Subcutaneous abdominal adipose tissue (tissue), 5 donors: Measurements from ENCODE around the gene RASA3.

Experiments
- H3K27ac ChIP-seq: one replicate; pipeline ENCODE4 v1.7.0; 2013; ENCODE audit warnings: low read depth, mild to moderate bottlenecking, inconsistent platforms, low read length, moderate library complexity
- H3K27me3 ChIP-seq, 5 donors: one replicate each; pipeline ENCODE4 v1.7.0; 2013; ENCODE audit warnings: low read length in 5 of 5, inconsistent platforms in 1 of 5; ENCODE audit not compliant: control insufficient read depth in 5 of 5, insufficient read depth in 4 of 5
- H3K36me3 ChIP-seq, 5 donors: one replicate each; pipeline ENCODE4 v1.7.0; 2013; ENCODE audit warnings: low read length in 5 of 5; ENCODE audit not compliant: control insufficient read depth in 5 of 5, insufficient read depth in 5 of 5
- H3K4me1 ChIP-seq, 5 donors: one replicate each; pipeline ENCODE4 v1.7.0; 2013; ENCODE audit warnings: low read length in 5 of 5, mild to moderate bottlenecking in 3 of 5, moderate library complexity in 1 of 5; ENCODE audit not compliant: control insufficient read depth in 5 of 5, insufficient read depth in 5 of 5
- H3K4me3 ChIP-seq, 5 donors: one replicate each; pipeline ENCODE4 v1.7.0; 2013; ENCODE audit warnings: low read length in 5 of 5, low read depth in 1 of 5
- H3K9ac ChIP-seq, 5 donors: one replicate each; pipeline ENCODE4 v1.7.0; 2013; ENCODE audit warnings: low read length in 5 of 5, mild to moderate bottlenecking in 4 of 5, moderate library complexity in 3 of 5
- H3K9me3 ChIP-seq, 5 donors: one replicate each; pipeline ENCODE4 v1.7.0; 2013; ENCODE audit warnings: low read length in 5 of 5; ENCODE audit not compliant: control insufficient read depth in 5 of 5
- donor health status: healthy.
- donor health status: healthy.
- donor health status: healthy.
- donor health status: healthy.
- donor health status: healthy.

The RASA3 gene

DNA sequence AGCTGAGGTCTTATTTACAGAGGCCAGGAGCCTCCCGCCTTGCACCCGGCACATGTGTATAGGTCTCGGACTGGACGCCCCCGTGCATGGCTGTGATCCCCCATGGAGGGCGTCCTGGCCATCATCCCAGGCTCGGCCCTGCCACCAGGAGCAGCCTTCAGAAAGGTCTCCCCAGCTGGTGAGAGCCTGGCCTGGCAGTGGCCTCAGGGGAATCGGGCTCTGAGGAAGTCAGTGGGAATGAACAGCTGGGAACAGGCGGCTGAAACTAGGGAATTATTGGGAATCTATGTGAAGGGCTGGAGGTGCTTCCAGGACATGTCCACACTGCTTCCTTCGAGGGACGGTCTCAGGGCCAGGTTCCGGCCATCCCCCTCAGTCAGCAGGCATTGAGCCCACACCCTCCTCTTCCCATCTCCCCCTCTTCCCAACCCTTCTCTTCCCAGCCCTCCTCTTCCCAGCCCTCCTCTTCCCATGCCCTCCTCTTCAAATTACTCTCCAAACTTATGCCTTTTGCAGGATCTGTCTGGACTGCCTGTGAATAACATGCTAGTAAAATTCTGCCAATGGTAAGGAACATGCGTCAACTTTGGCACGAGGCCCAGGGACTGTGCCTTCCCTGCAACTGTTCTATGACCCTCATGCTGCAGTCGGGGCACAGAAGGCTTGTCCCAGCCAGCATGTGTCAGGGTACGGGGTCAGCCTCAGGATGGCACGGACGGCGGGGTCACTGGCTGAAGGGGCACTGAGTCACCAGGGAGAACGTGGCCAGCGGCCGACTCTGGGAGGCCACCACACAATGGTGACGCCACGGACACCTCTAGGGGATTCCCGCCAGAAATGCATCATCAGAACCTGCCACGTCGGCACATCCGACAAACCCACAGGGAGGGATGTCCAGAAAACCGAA, 134.3 kb downstream of the RASA3 start:
- peak overlapping the region; percentile 78 for H3K27ac ChIP-seq
- H3K9ac ChIP-seq, result peak overlapping the region in 1 of 5 donors; percentile 35
- H3K27me3 ChIP-seq, result no peaks in the 10 kb centered on the region
- no peaks in the 10 kb centered on the region for H3K9me3 ChIP-seq
- peak overlapping the region in 2 of 5 donors; percentile 7 to 8 for H3K4me3 ChIP-seq
- H3K36me3 ChIP-seq, result peaks cover 0 to 70% (median 39%) of the 10 kb centered on the region in 5 donors
- H3K4me1 ChIP-seq, result peaks cover 5 to 56% (median 26%) of the 10 kb centered on the region in 5 donors

DNA sequence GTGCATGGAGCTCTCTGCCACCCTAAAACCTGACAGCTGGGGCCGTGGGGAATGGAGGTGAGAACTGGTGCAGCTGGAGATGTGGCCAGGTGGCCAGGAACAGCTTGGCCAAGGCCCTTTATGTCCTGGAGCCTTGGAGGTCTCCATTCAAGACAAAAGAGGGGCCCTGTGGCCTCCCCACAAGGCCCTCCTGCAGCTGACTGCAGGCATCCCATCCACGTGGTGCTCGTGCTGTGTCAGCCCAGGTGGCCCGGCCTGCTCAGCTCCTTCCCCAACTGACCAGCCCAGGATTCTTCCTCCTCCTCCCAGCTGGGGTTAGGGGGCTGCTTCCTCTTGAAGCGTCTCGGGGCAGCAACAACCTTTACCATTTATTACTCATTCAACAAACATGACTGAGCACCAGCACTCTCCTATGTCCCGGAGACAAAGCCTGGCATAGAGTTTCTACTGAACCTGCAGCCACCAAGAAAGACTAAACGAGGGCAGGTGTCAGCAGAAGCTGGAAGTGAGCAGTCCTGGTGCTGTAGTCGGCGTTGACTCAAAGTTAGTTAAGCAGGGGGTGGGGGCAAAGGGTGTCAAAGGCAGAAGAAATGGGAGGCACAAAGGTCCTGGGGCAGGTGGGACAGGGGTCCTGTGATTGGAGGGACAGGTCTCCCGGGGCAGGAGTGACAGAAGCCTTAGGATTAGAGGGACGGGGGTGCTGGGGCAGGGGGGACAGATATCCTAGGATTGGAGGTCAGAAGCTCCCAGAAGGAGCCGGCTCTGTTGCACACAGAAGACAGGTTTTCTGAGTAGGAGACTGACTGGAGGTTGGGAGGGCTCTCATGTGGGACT, 135.3 kb downstream of the RASA3 start:
- peak overlapping the region; percentile 78 for H3K27ac ChIP-seq
- H3K4me3 ChIP-seq, result no peak overlapping the region
- peaks cover 0 to 67% (median 35%) of the 10 kb centered on the region in 5 donors for H3K36me3 ChIP-seq
- H3K9ac ChIP-seq, result no peak overlapping the region
- H3K9me3 ChIP-seq, result no peaks in the 10 kb centered on the region
- H3K27me3 ChIP-seq, result no peaks in the 10 kb centered on the region
- peaks cover 5 to 64% (median 35%) of the 10 kb centered on the region in 5 donors for H3K4me1 ChIP-seq

DNA sequence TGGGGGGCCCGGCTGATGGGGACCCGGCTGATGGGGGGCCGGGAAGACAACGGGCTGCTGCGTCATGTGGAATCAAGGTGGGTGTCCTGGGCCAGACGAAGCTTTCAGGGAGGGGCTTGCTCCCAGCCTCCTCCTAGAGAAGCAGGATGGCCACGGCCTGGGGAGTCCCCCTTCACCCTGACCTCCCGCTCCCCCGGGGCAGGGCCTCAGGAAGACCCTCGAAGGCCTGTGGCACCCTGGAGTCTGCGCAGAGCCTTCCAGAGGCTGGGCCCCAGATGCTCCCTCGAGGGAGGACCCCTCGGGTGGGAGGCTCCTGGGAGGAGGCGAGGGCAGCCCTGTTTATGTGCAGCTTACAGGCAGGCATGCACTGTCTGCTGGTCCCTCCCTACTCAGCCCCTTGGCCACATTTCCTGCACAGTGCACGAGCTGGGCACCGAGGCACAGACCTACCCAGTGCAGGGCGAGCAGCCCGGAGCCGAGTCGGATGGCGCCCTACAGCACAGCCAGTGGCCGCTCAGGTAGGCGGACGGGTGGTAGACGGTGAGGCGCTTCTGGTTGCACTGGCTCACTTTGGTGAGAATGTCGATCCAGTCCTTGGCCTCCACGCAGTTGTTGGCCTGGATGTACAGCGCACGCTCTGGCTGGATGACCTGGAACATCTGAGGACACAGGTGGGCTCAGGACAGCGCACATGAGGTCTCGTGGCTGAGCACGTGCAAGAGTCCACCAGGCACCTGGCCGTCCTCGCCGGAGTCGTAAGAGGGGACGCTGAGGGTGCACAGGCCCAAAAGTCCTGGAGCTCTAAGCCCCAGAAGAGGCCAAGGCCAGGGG, 136.1 kb downstream of the RASA3 start:
- H3K9ac ChIP-seq, result no peak overlapping the region
- no peak overlapping the region for H3K27ac ChIP-seq
- H3K4me3 ChIP-seq, result no peak overlapping the region
- no peaks in the 10 kb centered on the region for H3K27me3 ChIP-seq
- H3K9me3 ChIP-seq, result no peaks in the 10 kb centered on the region
- peaks cover 0 to 67% (median 40%) of the 10 kb centered on the region in 5 donors for H3K36me3 ChIP-seq
- peaks cover 11 to 72% (median 43%) of the 10 kb centered on the region in 5 donors for H3K4me1 ChIP-seq

DNA sequence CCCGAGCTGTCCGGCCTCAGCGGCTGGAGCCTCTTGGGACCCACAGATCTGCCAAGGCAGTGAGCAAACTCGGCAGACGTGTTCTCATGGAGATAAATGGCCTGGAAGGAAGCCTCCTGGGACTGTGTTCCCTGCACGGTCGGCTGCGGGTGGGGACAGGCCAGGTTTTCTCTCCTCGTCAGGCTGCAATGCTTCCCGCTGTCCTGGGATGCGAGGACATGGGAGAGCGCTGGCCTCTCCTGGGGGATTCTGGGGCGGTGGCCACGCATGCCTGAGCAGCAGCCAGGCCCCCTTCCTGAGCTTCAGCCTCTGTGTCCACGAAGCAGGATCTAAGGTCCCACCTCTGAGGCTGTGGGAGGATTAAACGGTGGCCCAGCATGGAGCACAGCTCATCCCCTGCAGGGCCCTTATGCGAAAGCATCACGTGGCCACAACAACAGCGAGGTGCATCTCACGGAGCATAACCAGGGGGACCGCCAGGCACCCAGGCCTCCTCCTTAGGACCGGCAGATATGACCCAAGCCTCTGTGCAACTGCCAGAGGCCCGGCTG, 137.3 kb downstream of the RASA3 start:
- Histone ChIP-seq H3K4me3 (peak overlapping the region in 1 of 5 donors; percentile 5), H3K36me3 (peaks cover 0 to 66% (median 40%) of the 10 kb centered on the region in 5 donors), H3K4me1 (peaks cover 11 to 77% (median 52%) of the 10 kb centered on the region in 5 donors), H3K27ac (peak overlapping the region; percentile 40), H3K9me3 (no peaks in the 10 kb centered on the region), H3K9ac (no peak overlapping the region), H3K27me3 (no peaks in the 10 kb centered on the region)

DNA sequence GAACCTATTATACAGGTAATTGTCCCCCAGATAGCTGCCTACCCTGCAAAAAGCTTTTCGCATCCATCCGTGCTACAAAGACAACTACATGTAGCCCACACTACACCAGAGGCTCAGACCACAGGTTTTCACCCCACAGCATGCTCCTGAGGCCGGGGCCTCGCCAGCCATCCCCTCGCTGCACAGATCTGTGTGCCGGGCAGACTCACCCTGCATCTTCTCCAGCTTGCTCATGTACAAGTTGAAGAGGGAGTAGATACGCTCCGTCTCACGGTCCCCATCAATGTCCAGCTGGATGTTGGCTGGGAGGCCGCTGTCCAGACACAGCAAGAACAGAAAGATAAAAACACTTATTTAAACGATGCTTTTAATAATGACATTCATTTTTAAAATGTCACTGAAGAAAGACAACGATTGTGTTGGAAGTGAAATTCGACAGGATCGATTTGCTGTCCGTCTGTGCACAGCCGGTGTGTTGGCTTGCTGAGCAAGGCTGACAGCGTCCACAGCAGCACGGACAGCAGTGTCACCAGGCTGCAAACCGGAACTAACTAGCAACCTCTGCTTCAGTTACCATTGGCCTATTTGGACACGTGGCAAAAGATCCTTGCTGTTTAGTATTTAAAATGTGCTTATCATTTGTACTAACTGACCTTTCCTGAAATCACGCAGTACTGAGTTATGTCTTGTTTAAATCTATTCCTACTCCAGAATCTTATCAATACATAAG, 140.0 kb downstream of the RASA3 start:
- H3K4me1 ChIP-seq, result peaks cover 6 to 55% (median 39%) of the 10 kb centered on the region in 5 donors
- H3K9me3 ChIP-seq, result no peaks in the 10 kb centered on the region
- peaks cover 0 to 61% (median 39%) of the 10 kb centered on the region in 5 donors for H3K36me3 ChIP-seq
- peak overlapping the region; percentile 66 for H3K27ac ChIP-seq
- H3K27me3 ChIP-seq, result no peaks in the 10 kb centered on the region
- peak overlapping the region in 2 of 5 donors; percentile 0 to 19 for H3K4me3 ChIP-seq
- no peak overlapping the region for H3K9ac ChIP-seq

GRCh38 chr13:113991676-113992179, 140.7 kb downstream of the RASA3 start:
- peaks cover 6 to 48% (median 39%) of the 10 kb centered on the region in 5 donors for H3K4me1 ChIP-seq
- H3K9me3 ChIP-seq, result no peaks in the 10 kb centered on the region
- no peaks in the 10 kb centered on the region for H3K27me3 ChIP-seq
- peak overlapping the region in 3 of 5 donors; percentile 0 to 19 (median 15) for H3K4me3 ChIP-seq
- no peak overlapping the region for H3K9ac ChIP-seq
- H3K27ac ChIP-seq, result peak overlapping the region; percentile 66
- H3K36me3 ChIP-seq, result peaks cover 0 to 54% (median 38%) of the 10 kb centered on the region in 5 donors

DNA sequence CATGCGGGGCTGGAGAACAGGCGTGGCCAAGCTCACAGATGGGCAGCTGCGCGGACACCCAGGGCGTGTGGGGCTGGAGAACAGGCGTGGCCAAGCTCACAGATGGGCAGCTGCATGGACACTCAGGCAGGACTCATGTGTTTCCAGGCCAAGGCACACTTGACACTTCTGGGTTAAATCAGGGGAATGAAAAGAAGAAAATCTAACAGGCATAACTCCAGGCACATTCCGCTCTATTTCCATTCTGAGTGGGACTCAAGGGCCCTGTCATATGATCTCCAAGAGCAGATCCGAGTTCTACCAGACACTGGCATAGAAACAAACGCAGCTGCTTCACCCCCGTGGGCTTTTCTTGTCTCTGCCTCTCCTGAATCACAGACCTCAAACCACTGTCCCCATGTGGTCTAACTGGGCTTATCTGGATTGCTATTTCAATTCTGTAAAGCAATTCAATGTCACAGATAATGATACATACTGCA, 141.2 kb downstream of the RASA3 start:
- H3K36me3 ChIP-seq, result peaks cover 0 to 49% (median 33%) of the 10 kb centered on the region in 5 donors
- H3K27me3 ChIP-seq, result no peaks in the 10 kb centered on the region
- H3K4me1 ChIP-seq, result peaks cover 6 to 44% (median 38%) of the 10 kb centered on the region in 5 donors
- H3K27ac ChIP-seq, result peak overlapping the region; percentile 66
- no peak overlapping the region for H3K4me3 ChIP-seq
- H3K9ac ChIP-seq, result no peak overlapping the region
- H3K9me3 ChIP-seq, result no peaks in the 10 kb centered on the region

DNA sequence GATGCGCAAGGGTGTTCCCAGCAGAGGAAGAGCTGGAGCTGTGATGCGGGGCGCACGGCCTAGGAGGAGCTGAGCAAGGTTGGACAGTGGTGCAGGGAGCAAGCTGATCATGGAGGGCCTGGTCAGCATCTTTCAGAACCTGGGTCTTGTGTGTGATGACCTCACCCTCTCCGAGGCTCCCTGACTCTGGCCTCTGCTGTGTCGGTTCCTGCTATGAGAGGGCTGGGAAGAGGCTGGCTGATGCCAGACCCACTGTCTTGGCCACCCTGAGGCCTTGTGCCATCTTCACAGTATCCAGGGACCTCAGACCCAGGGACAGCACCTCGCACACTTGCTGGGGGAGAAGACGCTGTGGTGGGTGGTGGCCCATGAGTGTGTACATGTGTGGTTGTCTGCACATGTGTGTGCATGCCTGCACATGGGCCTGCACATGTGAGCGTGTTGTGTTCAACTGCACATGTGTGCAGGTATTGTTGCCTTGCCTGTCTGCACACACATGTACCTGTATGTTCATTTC, 142.0 kb downstream of the RASA3 start:
- peaks cover 0 to 46% (median 30%) of the 10 kb centered on the region in 5 donors for H3K36me3 ChIP-seq
- H3K4me1 ChIP-seq, result peaks cover 6 to 41% (median 35%) of the 10 kb centered on the region in 5 donors
- no peak overlapping the region for H3K4me3 ChIP-seq
- H3K9me3 ChIP-seq, result no peaks in the 10 kb centered on the region
- no peak overlapping the region for H3K9ac ChIP-seq
- no peaks in the 10 kb centered on the region for H3K27me3 ChIP-seq
- no peak overlapping the region for H3K27ac ChIP-seq
